MM.1S (cell line): Measurements from ENCODE around the gene DCLK1.

Source experiments
- DNase-seq: peaks from one replicate; pipeline ENCODE4 v3.0.0-alpha.2; 2015
- H2AFZ ChIP-seq: fragments of 300-600 bp; sonication (generic); 2 replicates; pipeline ENCODE4 v1.6.0; 2016; ENCODE audit warnings: antibody characterized with exemption, low read length
- H3F3A ChIP-seq: fragments of 300-600 bp; sonication (generic); 2 replicates; pipeline ENCODE4 v1.6.1; 2016; ENCODE audit warnings: mild to moderate bottlenecking, antibody characterized with exemption, low read length, moderate library complexity, mixed read lengths; ENCODE audit not compliant: insufficient read depth
- H3K27ac ChIP-seq: fragments of 300-600 bp; sonication (generic); 2 replicates; pipeline ENCODE4 v1.5.1; 2016; ENCODE audit warnings: mild to moderate bottlenecking, low read length
- H3K27me3 ChIP-seq: fragments of 300-600 bp; sonication (generic); replicated peaks from 2 replicates; pipeline ENCODE4 v1.6.0; 2016; ENCODE audit warnings: low read length; ENCODE audit not compliant: insufficient read depth
- H3K36me3 ChIP-seq: fragments of 300-600 bp; sonication (generic); replicated peaks from 2 replicates; pipeline ENCODE4 v1.6.1; 2016; ENCODE audit warnings: mild to moderate bottlenecking, low read length, mixed read lengths; ENCODE audit not compliant: insufficient read depth
- H3K4me1 ChIP-seq: fragments of 300-600 bp; sonication (generic); 2 replicates; pipeline ENCODE4 v1.6.1; 2016; ENCODE audit warnings: low read length, mixed read lengths
- H3K4me2 ChIP-seq: fragments of 300-600 bp; sonication (generic); 2 replicates; pipeline ENCODE4 v1.6.0; 2016; ENCODE audit warnings: low read depth, low read length
- H3K4me3 ChIP-seq: fragments of 300-600 bp; sonication (generic); 2 replicates; pipeline ENCODE4 v1.5.1; 2016; ENCODE audit warnings: low read length, mixed read lengths
- H3K79me2 ChIP-seq: fragments of 300-600 bp; sonication (generic); 2 replicates; pipeline ENCODE4 v1.6.1; 2016; ENCODE audit warnings: mixed run types, low read length, mixed read lengths
- H3K9ac ChIP-seq: fragments of 300-600 bp; sonication (generic); 2 replicates; pipeline ENCODE4 v1.6.1; 2016; ENCODE audit warnings: low read length, mixed read lengths
- H3K9me2 ChIP-seq: fragments of 300-600 bp; sonication (generic); replicated peaks from 2 replicates; pipeline ENCODE4 v1.6.1; 2016; ENCODE audit warnings: mild to moderate bottlenecking, low read length, mixed read lengths; ENCODE audit not compliant: insufficient read depth
- H3K9me3 ChIP-seq: fragments of 300-600 bp; sonication (generic); replicated peaks from 2 replicates; pipeline ENCODE4 v1.6.1; 2016; ENCODE audit warnings: mild to moderate bottlenecking, low read length, mixed read lengths; ENCODE audit not compliant: insufficient read depth
- H4K20me1 ChIP-seq: fragments of 300-600 bp; sonication (generic); 2 replicates; pipeline ENCODE4 v1.6.1; 2016; ENCODE audit warnings: mild to moderate bottlenecking, low read length, moderate library complexity, mixed read lengths; ENCODE audit not compliant: insufficient read depth
- EZH2 ChIP-seq: fragments of 300-600 bp; sonication (generic); optimal IDR thresholded peaks from 2 replicates; pipeline ENCODE3; 2017; ENCODE audit warnings: low read depth, mild to moderate bottlenecking, antibody characterized with exemption, low read length, mixed read lengths
- EZH2phosphoT487 ChIP-seq: fragments of 300-600 bp; sonication (generic); IDR thresholded peaks from 2 replicates; pipeline ENCODE4 v1.6.1; 2018; ENCODE audit warnings: antibody characterized with exemption, low read length
- TF ChIP-seq, protein P1 (sequence below): fragments of 300-600 bp; sonication (generic); IDR thresholded peaks from 2 replicates; pipeline ENCODE4 v1.5.1; 2016; ENCODE audit warnings: antibody characterized with exemption, low read length, mixed read lengths

The DCLK1 gene

DNA sequence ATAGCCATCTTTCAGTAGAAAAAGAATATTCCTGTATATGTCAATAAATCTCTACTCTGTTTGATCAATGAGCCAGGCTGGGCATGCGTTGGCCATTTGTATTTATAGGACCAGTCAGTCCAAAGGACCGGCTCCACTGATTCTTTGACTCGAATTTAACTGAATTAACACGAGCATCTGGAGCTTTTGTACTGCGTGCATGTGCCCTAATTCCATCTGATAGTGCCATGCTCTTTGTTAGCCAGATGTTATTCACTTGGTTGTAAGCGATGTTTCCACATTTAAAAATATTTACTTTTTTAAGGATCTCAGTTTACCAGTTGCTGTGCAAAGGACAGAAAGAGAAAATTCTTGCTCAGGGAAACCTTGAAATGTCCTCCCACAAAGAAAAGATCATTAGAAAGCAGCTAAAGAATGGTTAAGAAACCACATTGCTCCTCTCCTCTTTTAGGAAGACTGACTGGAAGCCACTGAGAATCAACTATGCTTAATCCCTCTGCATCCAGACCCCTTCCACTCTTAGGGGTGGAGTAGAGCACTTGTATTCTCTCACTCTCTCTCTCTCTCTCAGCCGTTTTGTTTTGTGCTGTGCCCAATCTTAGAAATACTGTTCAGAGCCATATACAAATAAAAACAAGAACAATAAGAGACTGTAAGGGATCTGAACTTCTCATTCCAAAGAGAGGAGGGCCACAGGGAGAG is 165.8 kb downstream of the DCLK1 start:
- Histone ChIP-seq H3K4me3 (no peak overlapping the region), H3K9me3 (no peaks in the 10 kb centered on the region), H3K9me2 (no peaks in the 10 kb centered on the region), H3F3A (no peaks in the 10 kb centered on the region), H3K79me2 (no peaks in the 10 kb centered on the region), H3K36me3 (no peaks in the 10 kb centered on the region), H4K20me1 (no peaks in the 10 kb centered on the region), H3K27ac (no peak overlapping the region), H3K4me1 (no peaks in the 10 kb centered on the region), H3K9ac (no peak overlapping the region), H3K27me3 (no peaks in the 10 kb centered on the region), H2AFZ (no peak overlapping the region), H3K4me2 (no peak overlapping the region)
- no peak for DNase-seq
- TF ChIP-seq EZH2phosphoT487, result no peak
- no peak for TF ChIP-seq EZH2
- TF ChIP-seq, protein P1, sequence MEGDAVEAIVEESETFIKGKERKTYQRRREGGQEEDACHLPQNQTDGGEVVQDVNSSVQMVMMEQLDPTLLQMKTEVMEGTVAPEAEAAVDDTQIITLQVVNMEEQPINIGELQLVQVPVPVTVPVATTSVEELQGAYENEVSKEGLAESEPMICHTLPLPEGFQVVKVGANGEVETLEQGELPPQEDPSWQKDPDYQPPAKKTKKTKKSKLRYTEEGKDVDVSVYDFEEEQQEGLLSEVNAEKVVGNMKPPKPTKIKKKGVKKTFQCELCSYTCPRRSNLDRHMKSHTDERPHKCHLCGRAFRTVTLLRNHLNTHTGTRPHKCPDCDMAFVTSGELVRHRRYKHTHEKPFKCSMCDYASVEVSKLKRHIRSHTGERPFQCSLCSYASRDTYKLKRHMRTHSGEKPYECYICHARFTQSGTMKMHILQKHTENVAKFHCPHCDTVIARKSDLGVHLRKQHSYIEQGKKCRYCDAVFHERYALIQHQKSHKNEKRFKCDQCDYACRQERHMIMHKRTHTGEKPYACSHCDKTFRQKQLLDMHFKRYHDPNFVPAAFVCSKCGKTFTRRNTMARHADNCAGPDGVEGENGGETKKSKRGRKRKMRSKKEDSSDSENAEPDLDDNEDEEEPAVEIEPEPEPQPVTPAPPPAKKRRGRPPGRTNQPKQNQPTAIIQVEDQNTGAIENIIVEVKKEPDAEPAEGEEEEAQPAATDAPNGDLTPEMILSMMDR, result no peak

DNA sequence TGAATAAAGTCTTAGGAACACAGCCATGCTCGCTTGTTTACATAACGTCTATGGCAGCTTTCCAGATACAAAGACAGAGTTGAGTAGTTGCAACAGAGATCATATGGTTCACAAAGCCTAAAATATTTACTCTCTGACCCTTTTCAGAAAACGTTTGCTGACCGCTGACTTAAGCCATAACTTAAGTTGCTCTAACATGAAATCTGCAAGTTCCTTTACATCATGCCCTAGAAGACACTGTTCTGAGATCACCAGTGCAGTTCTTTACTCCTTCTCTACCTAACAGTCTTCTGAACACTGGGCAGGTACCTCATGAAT is 166.4 kb downstream of the DCLK1 start:
- H3K4me1 ChIP-seq, result no peaks in the 10 kb centered on the region
- no peaks in the 10 kb centered on the region for H3K36me3 ChIP-seq
- no peak overlapping the region for H3K4me2 ChIP-seq
- no peak overlapping the region for H3K27ac ChIP-seq
- TF ChIP-seq, protein P1, result no peak
- TF ChIP-seq EZH2 (no peak), EZH2phosphoT487 (no peak)
- DNase-seq, result no peak
- no peaks in the 10 kb centered on the region for H3K9me3 ChIP-seq
- no peak overlapping the region for H3K4me3 ChIP-seq
- no peaks in the 10 kb centered on the region for H3K79me2 ChIP-seq
- H4K20me1 ChIP-seq, result no peaks in the 10 kb centered on the region
- H3K9ac ChIP-seq, result no peak overlapping the region
- no peaks in the 10 kb centered on the region for H3F3A ChIP-seq
- H2AFZ ChIP-seq, result no peak overlapping the region
- no peaks in the 10 kb centered on the region for H3K9me2 ChIP-seq
- no peaks in the 10 kb centered on the region for H3K27me3 ChIP-seq

DNA sequence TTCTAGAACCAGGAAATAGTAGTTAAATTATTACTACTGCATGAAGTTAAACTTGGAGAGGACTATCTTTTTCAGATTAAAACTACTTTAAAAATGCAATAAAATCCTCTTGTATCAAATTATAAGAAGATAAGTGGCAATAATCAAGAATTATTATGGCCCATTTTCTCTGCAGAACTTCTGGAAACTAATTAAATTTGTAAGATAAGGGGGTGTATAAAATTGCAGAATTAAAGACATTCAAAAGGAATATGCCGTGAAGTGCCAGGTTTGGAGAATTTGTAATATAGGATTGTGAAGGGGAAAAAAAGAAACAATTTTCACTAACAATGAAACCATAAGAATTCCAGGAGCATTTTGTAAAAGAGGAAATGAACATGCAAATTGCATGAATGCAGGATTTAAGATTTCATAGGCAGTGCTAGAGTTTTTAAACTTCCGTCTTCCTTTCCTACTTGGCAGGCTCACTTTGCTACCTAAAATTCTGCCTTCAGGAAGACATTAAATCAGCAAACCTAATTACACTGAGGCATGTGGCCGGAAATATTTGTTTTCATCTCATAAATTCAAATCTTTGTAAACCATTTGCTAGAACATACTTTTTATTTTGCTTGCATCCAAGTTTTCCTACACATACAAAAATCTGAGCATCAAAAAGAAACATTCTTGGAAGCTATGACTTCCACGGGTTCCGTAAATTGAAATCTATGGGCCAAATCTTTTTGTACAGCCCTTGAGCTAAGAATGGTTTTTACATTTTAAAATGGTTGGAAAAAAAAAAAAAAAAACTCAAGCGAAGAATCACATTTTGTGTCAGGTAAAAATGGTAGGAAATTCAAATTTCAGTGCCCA is 166.9 kb downstream of the DCLK1 start:
- Histone ChIP-seq H3K9me2 (no peaks in the 10 kb centered on the region), H3K36me3 (no peaks in the 10 kb centered on the region), H3K4me2 (no peak overlapping the region), H3K27ac (no peak overlapping the region), H3K4me3 (no peak overlapping the region), H3K27me3 (no peaks in the 10 kb centered on the region), H4K20me1 (no peaks in the 10 kb centered on the region), H2AFZ (no peak overlapping the region), H3K4me1 (no peaks in the 10 kb centered on the region), H3K9me3 (no peaks in the 10 kb centered on the region), H3F3A (no peaks in the 10 kb centered on the region), H3K79me2 (no peaks in the 10 kb centered on the region), H3K9ac (no peak overlapping the region)
- TF ChIP-seq EZH2phosphoT487 (no peak), EZH2 (no peak)
- TF ChIP-seq, protein P1, result no peak
- DNase-seq, result no peak
